ENCODE results near the gene ST8SIA4. TPM values are rescaled to one million over a fixed set of nuclear protein-coding genes. Genes with fewer than 3 reads are reported as not detected.
A peak's percentile ranks its signal among the peaks of the same experiment; 100 is the strongest.

The ST8SIA4 gene
- total and polyA plus RNA-seq, 10 of the 15 experiments (the other 5 are each of a cell fraction or from before 2014, with no cell fraction given) = 4.4 to 30.9 (median 19.5) TPM

GRCh38 chr5:100777680-100778300 lies 125.3 kb downstream of the ST8SIA4 start:
- peak; percentile 80 for DNase-seq (ENCODE audit: low read depth, low spot score)
- in situ Hi-C loops (cut with MboI) = loop anchor here (5.0 kb wide), 1 partner anchor 50 kb away; no protein-coding TSS in a partner anchor
- Histone ChIP-seq H3K36me3 (ENCODE audit: control insufficient read depth in 2 of 2, insufficient read depth in 2 of 2, low read length in 1 of 2) (no peaks in the 10 kb centered on the region), H3K27ac (ENCODE audit: control insufficient read depth, insufficient read depth) (peak overlapping the region; percentile 55), H3K79me2 (ENCODE audit: control insufficient read depth, insufficient read depth, low read length) (no peaks in the 10 kb centered on the region), H3K27me3 (replicated peaks in 1 of 2; ENCODE audit: control insufficient read depth in 2 of 2, insufficient read depth in 2 of 2, low read length in 1 of 2) (no peaks in the 10 kb centered on the region), H3K4me2 (ENCODE audit: control insufficient read depth, insufficient read depth) (peak overlapping the region; percentile 49), H3K4me3 (peak overlapping the region; percentile 20; the same call in 1 of the 2 replicates), H4K20me1 (ENCODE audit: control insufficient read depth, insufficient read depth) (no peaks in the 10 kb centered on the region), H3K9ac (ENCODE audit: control insufficient read depth, insufficient read depth, low read length) (peak overlapping the region; percentile 5; the same call in 1 of the 2 replicates), H2AFZ (ENCODE audit: control insufficient read depth, low read depth, low read length) (peak overlapping the region; percentile 33; the same call in 1 of the 2 replicates), H3K9me3 (replicated peaks; ENCODE audit: control insufficient read depth, insufficient read depth, low read length) (no peaks in the 10 kb centered on the region), H3K4me1 (ENCODE audit: control insufficient read depth, insufficient read depth, low read length) (peaks cover 27% of the 10 kb centered on the region)
- ChIA-PET POLR2A (interaction anchor here (0.6 to 5.0 kb wide), 9 partner anchors 11 to 124 kb away, joined by 3 to 47 read pairs (median 4); partner anchors contain the start of gene ST8SIA4), RAD21 (ENCODE audit: unreplicated experiment) (interaction anchor here (0.6 to 11.2 kb wide), 21 partner anchors 12 to 122 kb away, joined by 3 to 345 read pairs (median 5); partner anchors contain the start of gene ST8SIA4), CTCF (interaction anchor here (0.7 to 11.2 kb wide), 9 partner anchors 12 to 122 kb away, joined by 3 to 232 read pairs (median 5); partner anchors contain the start of gene ST8SIA4), SMC1A (ENCODE audit: uncharacterized antibody, unreplicated experiment) (interaction anchor here (1.0 to 11.2 kb wide), 23 partner anchors 12 to 233 kb away, joined by 3 to 389 read pairs (median 5); partner anchors contain the start of gene ST8SIA4)
- intact Hi-C loops (cut with micrococcal nuclease; ENCODE audit: unreplicated experiment) = loop anchor here (2.0 to 5.0 kb wide), 3 partner anchors 65 to 155 kb away; no protein-coding TSS in a partner anchor
- no TSS peak for BruUV-seq (replicated peaks)
- ATAC-seq = peak; percentile 72
- FAIRE-seq = no peak
- 0% methylated on average over 4 of the region's 4 CpGs for WGBS (ENCODE audit: insufficient coverage, insufficient replicate concordance, low lambda C conversion rate, missing lambda C conversion rate)
- TF ChIP-seq STAT1 (conservative IDR thresholded peaks at IDR 0.05) (no peak), SMAD1 (IDR thresholded peaks at IDR 0.05; ENCODE audit: low read depth, partially characterized antibody) (peak; percentile 97), BCL3 (IDR thresholded peaks at IDR 0.05; ENCODE audit: borderline replicate concordance, insufficient read depth, low read depth, low read length, poor library complexity, severe bottlenecking) (peak; percentile 69), TBL1XR1 (IDR thresholded peaks at IDR 0.05; ENCODE audit: low read depth, low read length) (peak; percentile 63; the same call in 1 of the 2 replicates), KAT2A (conservative IDR thresholded peaks at IDR 0.05; ENCODE audit: control insufficient read depth, low read depth, low read length) (no peak), CBFB (IDR thresholded peaks at IDR 0.05; ENCODE audit: low read depth) (no peak), STAT3 (IDR thresholded peaks at IDR 0.05; ENCODE audit: low read depth, low read length) (peak; percentile 65; the same call in 1 of the 2 replicates), IRF3 (IDR thresholded peaks at IDR 0.05) (no peak), RFX5 (IDR thresholded peaks at IDR 0.05; ENCODE audit: low read depth, low read length) (0 out of 2 replicates have a peak, but pooled peaks have one; percentile 40), FOXM1 (IDR thresholded peaks at IDR 0.05; ENCODE audit: low read depth, low read length) (peak; percentile 77; the same call in 1 of the 2 replicates), YY1 (IDR thresholded peaks at IDR 0.05; ENCODE audit: low read depth, low read length) (no peak), IKZF1 (conservative IDR thresholded peaks at IDR 0.05) (peak; percentile 97), SIX5 (IDR thresholded peaks at IDR 0.05; ENCODE audit: low read depth, low read length, severe bottlenecking) (no peak), CEBPZ (IDR thresholded peaks at IDR 0.05; ENCODE audit: low read depth, low read length) (no peak), CBX5 (IDR thresholded peaks at IDR 0.05; ENCODE audit: low read depth) (peak; percentile 87; the same call in 1 of the 2 replicates), ATF7 (IDR thresholded peaks at IDR 0.05; ENCODE audit: low read depth) (peak; percentile 92), CEBPB (IDR thresholded peaks at IDR 0.05; ENCODE audit: borderline replicate concordance in 1 of 2, low read depth in 2 of 2, low read length in 2 of 2) (no peak), MTA2 (IDR thresholded peaks at IDR 0.05; ENCODE audit: low read depth) (peak; percentile 90)

Measured in GM12878 (cell line).